HG02642 (cell line): ENCODE measurements around the gene AUTS2.

Source experiments
- ATAC-seq: cut with Tn5 transposase; IDR thresholded peaks from one replicate; pipeline ENCODE4 v1.9.1; 2021; ENCODE audit warnings: mild to moderate bottlenecking; ENCODE audit not compliant: unreplicated experiment, poor library complexity

Gene AUTS2

DNA sequence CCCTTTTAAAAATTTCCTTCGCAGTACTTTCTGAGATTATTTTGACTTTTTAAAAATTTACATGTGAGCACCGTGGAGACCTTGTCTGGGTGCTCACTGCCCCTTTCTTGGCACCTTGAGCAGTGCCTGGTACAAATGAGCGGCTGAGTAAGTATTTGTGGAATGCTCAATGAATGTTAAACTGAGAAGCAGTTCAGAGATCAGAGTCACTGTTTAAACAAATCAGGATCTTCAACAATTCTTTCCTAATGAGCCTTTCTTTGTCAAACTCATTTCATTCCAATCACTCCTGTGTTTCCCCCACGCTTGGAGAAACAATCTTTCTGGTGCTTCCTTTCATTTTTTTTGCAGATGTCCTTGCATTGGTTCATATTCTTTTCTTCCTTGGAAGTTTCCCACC is 922.3 kb downstream of the AUTS2 start:
- ATAC-seq: no peak

DNA sequence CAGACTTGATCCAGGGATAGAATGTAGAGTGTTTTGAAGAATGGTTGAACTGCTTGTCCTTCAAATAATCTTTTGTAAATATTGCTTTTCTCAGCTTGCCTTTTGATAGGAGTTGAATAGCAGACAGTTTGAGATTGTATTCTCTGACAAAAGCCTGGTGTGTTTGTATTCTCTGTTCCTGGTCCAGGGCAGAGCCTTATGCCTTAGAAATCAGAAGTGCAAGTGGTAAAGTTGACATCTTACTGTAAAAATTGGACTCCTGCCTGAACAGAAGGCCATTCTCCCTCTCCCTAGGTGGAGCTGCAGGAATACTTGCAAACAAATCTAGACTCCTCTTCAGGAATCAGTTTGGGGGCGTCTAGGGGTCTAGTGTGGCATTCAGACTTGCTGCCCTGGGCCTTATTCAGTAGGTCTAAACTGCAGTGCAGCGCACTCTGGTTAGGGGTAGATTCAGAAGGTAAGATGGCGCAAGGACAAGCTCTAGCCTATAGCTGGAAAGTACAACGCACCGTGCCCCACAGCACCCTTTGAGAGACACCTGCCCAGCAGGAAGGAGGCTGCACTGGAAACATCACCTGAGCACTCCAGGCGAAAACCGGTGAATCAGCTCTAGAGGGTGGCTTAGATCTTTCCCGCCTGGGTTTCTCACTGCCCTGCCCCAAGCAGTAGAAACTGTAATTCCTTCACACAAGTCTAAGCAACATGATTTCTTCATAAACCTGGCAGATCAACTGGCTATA is 925.1 kb downstream of the AUTS2 start:
- no peak for ATAC-seq

DNA sequence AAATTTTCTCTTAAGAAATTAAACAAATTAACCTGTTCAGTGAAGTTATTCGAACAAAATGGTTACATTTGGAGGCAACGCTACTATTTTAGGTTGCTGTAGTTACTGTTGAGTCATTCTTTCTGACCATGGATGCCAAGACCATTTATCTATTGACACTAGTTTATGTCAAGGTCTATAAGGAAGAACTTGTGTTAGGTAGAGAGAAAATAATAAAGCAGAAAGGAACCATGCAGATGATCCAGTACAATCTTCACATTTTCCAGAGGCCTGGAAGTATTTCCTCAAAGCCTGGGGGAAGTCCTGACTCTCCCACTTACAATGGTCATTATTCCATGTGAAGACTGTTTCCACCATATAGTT is 925.7 kb downstream of the AUTS2 start:
- ATAC-seq: no peak

DNA sequence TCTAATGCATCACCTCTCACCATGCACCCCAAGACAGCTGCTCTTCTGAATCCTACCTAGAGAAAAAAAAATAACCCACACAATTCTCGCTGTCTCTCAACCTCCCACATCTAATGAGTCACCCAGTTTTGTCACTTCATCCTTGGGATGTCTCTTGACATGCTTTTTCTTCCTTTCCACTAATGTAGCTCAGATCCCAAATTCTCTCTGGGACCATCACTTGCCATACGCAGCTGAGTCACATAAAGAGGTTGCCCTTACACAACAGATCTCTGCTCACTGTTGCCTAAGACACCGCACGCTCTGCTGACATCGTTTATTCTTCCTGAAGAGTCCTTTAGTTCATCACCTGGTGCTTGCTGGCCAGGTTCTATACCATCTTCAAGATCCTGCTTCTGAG is 927.7 kb downstream of the AUTS2 start:
- ATAC-seq: no peak

DNA sequence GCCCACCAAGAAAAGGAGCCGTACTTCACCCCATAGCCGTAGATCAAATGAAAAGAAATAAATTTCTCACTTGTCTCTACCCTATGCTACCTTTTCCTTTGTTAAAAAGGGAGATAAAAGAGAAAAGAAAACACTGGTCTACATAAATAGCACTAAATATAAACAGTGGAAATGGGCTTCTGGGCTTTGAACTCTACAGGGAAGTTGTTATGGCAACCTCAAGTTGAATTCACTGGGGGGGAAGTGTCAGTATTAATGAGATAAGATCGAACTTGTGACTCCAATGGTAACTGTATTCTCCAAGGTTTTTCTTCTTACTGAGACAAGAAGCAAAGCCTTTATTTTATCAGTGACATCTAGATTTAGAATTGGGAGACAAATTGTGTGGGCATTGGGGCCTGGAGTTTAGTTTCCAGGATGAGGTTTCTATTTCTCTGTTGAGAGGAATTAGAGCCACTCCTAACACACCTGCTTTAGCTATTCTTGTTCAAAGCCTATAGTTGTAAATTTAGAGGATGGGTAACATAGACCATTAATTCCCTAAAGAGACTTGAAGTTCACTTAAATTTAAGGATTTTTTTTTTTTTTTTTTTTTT is 929.3 kb downstream of the AUTS2 start:
- ATAC-seq: no peak

DNA sequence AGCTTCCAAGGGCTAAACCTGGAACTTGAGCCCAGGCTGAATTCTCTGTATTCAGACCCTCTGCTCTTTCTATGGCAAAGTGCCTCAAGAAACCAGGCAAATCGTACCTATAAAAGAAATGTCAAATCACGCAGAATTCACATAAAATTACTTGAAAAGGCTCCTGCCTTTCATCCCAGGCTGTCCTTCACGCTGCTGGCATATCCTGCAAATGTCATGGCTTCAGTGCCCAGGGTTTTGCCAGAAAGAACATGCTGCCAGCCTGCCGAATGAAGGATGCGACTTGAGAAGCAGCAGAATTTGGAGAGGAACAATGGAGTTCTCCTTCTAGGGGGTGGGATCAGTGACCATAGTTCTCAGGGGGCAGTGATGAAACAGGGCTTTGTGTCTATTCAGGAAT is 931.2 kb downstream of the AUTS2 start:
- ATAC-seq: no peak

DNA sequence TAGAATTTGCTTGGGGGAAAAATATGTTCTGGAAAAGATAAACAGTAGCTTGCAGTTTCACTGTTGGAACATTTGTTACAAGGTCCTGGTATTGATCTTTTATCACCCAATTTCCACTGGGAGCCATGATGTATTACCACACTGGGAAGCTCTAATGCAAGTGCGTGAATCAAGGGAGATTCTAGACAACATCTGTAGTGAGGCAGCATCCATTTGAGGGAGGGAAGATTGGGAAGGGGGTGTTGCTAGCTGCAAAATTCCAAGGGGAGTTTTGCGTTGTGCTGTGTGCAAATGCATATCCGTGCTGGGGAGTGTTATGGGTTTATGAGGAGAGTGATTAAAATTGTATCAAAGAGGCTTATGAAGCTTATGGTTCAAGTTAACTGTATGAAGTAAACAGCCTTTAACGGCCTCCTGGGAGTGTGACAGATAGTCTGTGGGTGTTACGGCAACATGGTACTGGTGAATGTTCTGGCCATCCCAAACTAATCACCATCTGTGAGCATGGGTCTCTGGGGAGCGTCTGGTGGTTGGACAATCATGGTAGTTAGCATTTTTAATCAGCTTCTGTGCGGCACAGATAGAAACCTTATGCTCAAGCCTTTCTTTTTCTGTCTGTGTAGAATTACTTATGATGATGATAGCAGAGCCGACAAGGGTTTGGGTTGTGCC is 931.8 kb downstream of the AUTS2 start:
- no peak for ATAC-seq

DNA sequence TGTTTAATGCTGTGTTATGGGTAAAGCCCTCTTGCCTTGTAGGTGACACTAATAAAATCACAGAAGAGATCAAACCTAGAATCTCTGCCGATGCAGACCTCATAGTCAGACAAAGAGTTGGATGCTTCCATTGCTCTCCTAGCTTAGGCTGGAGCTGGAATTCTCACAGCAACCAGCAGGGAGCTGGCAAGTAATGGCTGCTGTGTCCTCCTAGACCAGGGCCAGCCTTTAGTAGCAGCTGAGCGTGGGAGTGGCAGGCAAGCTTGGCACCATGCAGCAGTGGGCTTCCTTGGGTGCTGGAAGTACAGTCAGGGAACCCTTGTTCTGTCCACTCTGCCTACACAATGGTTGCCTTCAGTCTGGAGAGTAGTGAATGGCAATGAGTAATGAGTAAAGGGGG is 935.3 kb downstream of the AUTS2 start:
- no peak for ATAC-seq

DNA sequence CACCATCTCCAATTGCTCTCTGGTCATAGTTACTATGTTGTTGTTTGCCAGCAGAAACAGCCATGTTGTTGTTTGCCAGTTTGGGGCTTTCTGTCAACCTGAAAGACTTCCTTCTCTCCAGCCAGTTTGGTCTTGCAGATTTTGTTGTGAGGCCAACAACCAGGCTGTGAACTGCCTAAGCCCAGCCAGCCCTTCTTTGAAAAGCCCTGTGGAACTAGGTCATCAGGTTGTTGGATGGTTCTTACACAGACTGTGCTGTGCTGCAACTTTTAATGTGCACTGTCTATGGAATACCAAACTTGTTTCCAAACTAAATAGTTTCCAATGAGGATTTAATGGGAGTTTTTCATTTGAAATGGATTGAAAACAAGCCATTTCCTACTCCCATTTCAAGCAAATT is 940.9 kb downstream of the AUTS2 start:
- no peak for ATAC-seq

DNA sequence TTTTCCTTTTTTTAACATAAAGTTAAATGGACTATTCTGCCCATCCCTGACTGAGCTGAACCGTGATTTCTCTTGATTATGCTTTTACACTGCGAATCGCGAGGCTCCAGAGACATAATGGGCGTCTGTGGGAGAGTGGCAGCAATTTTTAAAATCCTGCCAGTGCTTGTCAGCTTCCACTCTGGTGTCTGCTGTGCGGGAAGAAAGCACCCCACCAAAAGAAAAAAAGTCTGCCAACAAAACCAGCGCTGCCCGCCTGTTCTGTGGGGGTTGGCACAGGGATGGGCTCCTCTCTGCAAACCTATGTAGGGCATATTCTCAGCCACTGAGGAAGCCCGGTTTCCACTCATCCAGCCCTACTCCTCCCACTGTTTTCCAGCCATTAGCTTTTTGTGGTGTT is 941.3 kb downstream of the AUTS2 start:
- ATAC-seq: no peak

DNA sequence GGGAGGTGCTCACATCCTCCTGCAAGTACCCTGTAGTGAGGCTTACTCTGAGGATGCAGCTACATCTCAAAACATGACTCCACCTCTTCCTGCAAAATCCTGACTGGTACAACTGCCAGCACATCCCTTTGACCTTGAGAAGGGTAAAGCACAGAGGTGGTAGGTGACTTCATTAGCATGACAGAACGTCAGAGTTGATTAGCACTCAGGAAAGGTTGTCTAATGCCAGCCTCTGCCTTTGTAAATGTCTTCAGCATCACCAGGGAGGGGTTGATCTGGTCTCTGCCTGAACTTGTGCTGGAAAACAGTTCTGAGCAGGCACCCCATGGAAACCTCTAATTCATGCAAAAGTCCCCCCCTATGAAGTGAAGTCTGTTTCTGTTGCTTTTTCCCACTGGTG is 942.4 kb downstream of the AUTS2 start:
- ATAC-seq: no peak

DNA sequence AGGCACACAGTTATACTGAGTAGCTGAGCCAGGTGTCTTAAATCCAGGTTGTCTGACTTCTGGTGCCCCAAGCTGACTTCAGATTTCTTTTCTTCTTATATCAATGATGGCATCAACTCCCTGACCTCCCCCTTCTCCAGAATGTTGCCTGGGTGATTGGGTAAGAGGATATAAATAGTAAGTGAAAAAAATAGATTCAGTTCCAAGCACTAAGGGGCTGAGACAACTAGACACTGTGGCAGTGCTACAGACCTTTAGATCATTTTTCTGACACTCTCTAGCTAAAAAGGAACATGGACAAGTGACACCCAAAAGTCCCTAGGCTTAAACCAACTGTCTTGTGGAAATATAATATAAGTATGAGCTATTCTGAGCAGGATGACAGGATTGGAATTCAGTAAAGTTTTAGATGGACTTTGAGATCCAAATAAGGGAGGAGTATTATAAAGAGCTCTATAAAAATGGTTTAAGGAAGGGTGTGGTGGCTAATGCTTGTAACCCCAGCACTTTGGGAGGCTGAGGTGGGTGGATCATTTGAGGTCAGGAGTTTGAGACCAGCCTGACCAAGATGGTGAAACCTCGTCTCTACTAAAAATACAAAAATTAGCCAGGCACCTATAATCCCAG is 944.6 kb downstream of the AUTS2 start:
- no peak for ATAC-seq

DNA sequence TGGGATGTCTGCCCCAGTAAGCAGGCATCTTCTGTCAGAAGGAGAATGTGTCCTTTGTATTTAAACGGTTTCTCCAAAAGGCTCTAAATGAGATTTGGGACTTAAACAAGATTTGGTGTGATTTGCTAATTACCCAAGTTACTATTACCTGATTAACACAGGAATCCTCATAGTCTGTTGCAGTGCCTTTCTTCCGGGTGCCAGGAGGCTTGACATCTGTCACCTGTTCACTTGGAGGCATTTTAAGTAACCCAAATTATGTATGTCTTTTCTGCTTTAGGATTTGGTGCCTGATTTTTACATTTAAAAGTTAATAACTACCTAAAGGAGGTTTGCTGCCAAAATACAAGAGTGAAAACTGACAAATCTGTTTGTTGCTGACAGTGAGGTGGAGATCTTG is 945.7 kb downstream of the AUTS2 start:
- ATAC-seq: no peak

DNA sequence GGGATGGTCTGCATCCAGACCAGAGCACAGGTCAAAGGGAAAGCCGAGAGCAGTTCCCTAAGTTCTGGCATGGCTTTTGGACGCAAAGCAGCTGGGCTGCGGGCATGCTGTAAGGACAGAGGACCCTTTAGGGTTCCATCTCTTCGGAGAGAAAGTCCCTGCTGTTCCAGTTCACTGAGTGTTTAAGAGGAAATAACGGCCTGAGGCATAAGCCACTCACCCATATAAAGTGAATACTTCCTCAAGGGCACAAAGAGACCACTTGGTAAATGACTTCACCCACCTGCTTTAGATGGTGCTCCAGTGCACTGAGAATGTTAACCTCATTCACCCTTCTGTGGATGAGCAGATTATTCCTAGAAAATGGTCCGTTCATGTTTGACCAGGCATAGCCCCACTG is 946.9 kb downstream of the AUTS2 start:
- no peak for ATAC-seq

DNA sequence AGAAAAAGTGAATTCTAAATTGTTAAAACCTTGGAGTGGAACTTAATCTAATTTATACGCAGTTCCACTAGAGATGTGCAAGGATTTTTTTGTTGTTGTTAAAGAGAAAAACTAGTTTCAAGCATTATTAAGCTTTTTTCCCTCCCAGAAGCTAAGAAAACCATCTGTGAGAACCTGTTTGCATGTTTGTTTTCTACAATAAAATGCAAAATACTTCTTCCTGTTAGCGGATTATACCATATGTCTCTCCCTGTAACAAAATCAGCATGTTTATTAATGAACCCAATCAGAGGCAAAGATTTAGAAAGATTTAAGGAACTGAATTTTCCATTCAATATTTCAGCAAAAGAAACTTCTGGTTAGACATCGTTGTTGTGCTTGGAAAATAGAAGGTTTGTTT is 953.9 kb downstream of the AUTS2 start:
- no peak for ATAC-seq

DNA sequence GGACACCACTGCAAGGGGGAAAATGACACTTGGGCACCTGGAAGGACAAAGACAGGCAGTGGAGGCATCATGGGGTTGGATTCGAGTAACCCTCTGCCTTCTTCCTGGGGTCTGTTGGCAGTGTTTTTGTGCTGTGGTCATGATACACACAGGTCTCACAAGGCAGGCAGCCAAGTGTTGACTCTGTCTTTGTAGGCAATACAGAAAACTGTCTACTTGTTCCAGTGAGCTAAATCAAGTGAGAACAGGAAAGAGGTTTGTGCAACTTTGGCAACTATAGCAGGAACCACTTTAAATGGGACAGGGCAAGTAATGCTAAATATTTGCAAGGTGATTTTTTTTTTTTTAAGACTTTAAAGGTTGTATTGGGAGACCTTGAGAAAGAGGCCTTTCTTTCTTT is 955.1 kb downstream of the AUTS2 start:
- ATAC-seq: no peak

DNA sequence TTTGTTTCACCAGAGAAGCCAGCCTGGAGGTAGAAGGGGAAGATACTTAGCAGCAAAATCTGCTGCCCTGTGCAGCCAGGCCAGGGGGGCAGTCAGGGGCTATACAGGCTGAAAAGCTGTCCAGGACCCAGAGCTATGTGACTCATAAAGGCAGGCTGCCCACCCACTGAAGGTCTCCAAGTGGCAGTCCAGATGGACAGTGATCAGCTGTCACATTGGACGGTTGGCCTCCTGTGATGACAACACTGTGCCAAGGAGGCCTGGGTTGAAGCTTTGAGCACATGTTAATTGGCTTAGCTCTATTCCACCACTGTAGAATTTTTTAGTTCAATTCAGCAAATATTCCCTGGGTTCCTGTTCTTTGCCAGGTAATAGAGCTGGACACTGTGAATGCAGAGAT is 956.4 kb downstream of the AUTS2 start:
- no peak for ATAC-seq

DNA sequence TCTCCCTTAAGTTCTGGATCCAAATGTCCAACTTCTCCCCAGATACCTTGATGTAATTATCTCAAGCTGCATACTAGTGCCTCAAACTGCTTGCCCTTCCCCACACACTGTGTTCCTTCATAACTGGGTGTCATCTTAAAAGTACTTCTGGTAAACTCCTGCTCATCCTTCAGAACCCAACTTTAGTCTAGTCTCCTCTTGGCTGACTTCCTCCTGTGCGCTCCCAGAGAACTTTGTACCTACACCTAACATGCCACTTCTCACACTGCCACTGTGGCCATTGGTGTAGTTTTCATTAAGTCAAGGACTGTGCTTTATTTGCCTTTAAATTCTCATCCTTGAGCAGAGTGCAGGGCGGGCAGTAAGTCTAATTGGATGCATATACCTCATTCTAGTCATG is 958.5 kb downstream of the AUTS2 start:
- ATAC-seq: no peak

DNA sequence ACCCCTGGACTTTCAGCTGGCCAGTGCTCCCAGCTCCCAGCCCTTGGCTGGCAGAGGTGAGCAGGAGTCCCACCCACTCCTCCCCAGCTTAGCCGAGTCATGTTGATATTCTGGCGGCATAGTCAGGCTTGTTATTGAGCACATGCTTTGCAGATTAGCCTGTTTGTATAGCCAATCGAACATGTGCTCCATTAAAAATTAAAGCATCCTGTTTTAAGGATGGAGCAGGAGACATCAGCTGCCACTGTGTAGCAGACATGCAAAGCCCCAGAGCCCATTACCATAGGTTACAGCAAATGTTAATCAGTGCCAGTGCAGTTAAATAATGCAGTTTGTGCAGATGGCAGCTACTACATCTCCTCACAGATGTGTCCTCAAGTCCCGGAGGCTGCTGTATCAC is 959.1 kb downstream of the AUTS2 start:
- no peak for ATAC-seq

DNA sequence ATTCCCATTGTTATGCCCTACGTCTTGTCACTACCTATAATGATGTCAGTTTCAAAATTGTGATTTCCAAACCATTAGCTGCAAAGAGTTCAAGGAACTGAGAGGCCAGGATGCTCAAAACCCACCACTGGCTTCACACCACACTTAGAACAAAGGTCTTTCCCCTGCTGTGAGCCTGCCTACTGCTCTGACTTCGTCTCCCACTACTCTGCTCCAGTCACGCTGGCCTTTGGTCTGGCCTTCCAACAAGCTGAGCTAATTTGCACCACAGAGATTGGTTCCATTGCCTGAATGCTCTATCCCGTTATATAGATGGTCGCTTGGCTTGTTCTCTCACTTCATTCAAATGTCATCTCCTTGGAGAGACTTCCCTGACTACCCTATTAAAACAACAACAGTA is 961.5 kb downstream of the AUTS2 start:
- no peak for ATAC-seq

DNA sequence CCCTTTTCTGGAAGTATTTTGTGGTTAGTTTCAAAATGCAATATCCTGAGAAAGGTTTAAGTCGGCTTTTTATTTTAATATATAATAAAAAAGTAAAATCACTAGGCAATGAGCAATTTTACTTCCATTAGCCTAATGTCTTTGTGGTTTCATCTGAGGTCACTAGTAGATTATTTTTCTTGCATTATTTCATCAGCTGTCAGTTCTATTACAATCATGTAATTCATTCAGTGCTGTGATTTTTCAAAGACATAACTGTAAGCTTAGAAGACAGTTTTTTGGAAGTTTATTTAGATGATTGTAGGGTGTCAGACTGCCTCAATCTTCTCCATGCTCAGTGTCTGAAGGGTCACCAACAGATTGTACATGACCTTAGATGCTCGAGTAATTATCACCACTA is 965.7 kb downstream of the AUTS2 start:
- no peak for ATAC-seq
